HG02870 (cell line): ENCODE results near the gene CLK2.
"Not testable (repeated sequence)": the region's sequence is repeated elsewhere in the genome, so short reads cannot be mapped to it uniquely, and the experiment has no call there.

Source experiments
- ATAC-seq: cut with Tn5 transposase; IDR thresholded peaks from one replicate; pipeline ENCODE4 v1.9.1; 2021; ENCODE audit warnings: mild to moderate bottlenecking, moderate library complexity; ENCODE audit not compliant: unreplicated experiment

Gene CLK2

DNA sequence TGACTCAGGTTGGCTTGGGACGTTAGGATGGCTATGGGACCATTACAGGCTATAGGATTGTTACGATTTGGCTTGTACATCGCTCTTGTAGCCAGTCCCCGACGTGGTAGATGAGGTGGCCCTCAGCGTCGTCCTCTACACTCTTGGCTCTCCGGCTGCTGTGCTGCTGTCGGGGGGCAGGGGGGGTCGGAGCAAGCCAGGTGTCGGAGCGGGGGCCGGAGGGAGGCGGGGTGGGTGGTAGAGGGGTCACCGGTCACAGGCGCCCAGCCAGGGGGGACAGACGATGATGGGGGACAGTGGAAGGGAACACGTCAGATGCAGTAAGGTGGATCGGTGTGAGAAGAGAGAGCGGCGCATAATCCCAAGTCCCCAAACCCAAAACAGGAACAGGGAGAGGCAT is 4.7 kb downstream of the CLK2 start:
- no peak for ATAC-seq

DNA sequence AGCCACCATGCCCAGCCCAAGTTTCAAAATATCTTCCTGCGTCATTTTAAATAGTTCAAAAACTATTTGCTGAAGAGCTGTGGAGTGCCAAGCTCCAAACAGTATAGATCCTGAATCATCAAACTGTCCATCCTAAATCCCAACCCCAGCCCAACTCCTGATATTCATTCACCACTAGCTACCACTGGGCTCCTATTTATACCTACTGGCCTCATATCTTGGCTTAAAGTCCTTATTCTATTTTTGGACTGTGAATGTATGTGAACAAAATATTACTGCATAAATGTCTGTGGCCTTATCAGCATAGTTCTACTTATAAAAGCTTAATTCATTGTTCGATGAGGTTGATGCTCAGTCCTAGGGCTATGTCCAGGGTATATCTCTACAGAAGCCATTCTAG is 5.9 kb downstream of the CLK2 start:
- no peak for ATAC-seq

DNA sequence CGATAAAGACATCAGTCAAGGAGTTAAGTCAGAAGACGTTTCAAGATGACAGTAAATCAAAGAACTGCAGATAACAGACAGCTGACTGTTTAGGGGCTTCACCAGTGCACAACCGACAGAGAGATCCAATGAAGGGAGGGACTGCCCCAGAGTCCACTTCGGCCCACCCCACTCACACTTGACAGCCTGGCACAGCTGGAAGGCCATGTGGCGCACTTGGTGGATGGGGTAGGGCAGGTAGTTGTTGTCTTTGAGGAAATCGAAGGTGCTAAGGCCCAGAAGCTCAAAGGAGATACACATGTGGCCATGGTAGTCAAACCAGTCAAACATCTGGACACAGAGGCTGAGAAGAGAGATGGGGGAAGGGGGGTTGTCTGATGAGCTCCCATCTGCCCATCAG is 6.8 kb downstream of the CLK2 start:
- ATAC-seq, result no peak

DNA sequence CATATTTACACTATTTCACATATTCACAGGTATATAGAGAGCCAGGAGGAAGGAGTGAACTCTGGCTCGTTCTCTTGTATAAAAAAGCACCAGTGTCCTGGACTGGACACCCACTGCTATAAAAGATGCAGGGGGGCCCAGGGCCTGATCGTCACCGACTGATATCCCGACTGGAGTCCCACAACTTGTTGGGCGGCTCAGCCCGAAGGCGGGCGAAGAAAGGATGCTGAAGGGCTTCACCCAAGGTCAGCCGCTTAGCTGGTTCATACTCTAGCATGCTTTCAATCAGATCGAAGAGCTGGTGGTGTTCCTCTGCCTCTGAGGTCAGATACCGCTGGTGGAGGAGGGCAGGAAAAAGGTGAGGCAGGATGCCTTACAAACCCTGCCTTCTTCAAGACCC is 10.2 kb downstream of the CLK2 start:
- ATAC-seq, result no peak

DNA sequence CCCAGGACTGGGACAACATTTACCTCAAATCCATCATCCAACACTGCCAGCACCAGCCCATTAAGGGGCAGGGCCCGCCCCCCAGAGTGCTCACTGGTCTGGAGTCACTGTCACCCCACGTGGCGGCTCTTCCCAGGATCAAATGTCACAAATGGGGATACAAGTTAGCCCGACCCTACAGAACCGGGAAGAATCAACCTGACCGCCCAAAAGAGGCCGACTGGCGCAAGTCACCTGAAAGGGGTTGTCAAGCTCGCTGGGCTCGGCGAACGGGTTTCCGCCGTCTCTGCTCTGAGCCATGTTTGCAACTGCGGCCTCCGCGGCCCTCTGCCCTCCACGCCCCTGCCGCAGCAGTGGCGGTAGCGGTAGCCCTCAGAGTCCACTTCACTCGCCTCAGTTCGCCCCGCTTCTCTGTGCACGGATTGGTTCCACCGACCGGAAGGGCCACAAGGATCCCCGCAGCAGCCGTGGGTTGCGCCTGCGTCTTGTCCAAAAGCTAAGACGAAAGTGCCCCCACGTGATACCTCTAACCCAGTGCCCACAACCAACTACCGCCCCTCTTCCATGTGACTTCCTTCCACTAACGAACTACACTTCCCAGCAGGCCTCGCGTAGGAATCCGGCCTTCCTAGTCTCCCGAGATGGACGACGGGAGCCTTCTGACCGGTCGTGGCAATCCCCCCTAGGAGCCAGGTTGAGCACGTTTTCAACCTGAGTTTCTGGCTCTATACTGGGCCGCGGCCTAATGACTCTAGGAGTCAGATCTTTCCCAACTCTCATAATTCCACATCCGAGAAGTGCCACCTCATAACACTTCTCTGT is 11.2 kb downstream of the CLK2 start, which contains the start of gene SCAMP3:
TSS of gene SCAMP3 (minus strand) at position 509 of the 822 bp plus-strand sequence. CDS start at position 300, 209 bp downstream.
- peak; percentile 92 for ATAC-seq

DNA sequence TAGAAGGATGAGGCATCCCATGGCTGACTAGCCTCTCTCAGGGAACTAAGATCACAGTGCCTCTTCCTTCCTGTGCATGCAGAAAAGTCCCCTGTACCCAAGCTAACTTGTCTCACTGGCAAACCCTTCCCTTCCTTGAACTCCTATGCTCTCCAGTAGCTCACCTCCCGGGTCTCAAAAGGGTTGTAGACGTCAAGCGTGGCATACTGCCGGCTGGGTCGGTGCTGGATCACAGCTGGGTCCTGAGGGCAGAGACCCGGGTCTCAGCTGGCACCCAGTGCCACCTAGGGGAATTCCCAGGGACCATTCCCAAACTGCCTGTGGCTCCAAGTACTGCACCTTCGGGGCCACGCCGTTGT is 11.8 kb downstream of the CLK2 start:
- ATAC-seq, result no peak

DNA sequence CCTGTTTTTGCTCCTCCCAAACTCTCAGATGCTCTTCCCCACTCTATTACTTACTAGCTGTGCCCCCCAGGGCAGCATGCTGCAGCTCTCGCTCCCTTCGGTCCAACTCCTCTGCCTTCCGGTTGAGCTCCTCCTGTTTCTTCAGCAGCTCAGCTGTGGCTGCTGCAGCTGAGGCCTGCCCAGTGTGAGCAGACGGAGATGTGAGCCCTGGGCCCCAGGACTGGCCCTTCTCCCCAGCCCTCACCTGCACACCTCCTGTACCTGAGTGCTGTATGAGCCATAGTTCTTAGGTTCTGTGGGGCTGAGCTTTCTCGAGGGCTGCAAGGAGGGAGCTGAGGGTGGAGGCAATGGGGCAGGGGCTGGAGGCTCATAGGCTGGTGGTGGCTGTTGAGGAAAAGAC is 13.0 kb downstream of the CLK2 start:
- no peak for ATAC-seq

DNA sequence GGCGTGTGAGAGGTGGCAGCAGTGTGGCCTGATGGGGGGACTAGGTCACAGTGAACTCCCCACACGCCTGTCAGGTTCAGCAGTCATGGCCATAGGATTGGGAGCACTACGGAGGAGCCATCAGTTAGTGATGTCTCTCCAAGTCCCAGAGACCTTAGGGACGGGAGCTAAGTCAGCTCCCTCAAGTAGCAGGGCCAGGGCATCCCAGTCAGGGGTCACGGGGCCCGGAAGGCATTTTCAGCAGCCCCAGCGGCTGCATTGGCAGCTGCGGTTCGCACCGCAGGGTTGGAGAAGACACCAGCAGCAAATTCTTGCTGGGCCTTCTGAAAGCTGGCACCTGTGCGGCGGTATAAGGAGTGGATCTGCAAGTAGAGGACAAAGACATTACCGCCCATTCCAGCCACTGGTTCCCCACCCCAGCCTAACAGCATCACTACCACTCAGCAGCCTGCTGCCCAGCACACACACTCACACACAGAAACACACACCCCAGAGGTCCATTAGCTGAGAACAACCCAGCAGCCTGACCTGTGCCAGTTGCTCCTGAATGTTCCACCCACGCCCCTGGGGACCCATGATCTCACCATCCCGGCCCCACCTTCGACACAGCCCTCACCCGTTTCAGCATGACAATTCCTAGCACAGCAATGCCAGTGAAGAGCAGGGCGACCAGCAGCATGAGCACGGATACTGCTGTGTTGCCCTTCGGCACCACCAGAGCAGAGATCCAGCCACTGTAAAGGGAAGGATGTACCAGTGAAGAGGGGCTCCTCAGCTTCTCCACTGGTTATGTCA is 17.0 kb downstream of the CLK2 start:
- no peak for ATAC-seq

DNA sequence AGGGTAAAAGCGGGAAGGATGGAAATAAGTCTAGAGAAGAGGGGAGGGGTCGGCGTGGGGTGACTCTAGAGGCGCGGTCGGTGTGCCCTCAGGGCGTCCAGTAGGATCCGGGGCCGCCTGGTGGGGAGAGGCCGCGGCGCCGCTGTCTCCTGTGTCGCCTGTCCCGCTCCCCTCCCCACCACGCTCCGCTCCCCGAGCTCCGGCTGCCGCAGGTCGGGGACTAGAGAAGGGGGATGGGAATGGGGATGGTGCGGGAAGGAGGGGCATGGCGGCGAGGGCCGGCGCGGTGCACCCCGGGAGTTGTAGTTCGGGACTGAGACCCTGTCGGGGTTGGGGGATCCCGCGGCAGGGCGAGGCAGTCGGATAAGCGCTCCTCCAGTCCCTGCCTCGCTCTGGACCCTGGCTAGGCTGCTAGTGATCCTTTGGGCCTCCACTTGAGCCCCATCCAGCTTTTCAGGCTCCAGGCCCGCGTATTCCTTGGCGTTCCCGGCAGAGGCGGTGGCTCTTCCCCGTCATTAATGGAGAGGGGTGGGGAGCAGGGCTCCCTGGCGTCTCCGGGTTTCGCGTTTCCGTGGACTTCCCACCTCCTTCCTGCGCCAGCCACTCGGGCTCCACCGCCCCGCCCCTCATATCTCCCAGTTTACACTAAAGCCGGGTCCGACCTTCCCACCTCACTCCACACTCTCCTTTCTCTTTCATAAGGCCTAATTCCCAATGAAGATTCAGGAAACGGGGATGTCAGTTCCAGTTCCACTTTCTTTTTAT is 17.9 kb downstream of the CLK2 start, which contains the start of gene ENTREP3:
TSS of gene ENTREP3 (minus strand) at position 241 of the 765 bp plus-strand sequence. CDS start 606 bp downstream, outside the sequence.
- ATAC-seq, result peak; percentile 49

DNA sequence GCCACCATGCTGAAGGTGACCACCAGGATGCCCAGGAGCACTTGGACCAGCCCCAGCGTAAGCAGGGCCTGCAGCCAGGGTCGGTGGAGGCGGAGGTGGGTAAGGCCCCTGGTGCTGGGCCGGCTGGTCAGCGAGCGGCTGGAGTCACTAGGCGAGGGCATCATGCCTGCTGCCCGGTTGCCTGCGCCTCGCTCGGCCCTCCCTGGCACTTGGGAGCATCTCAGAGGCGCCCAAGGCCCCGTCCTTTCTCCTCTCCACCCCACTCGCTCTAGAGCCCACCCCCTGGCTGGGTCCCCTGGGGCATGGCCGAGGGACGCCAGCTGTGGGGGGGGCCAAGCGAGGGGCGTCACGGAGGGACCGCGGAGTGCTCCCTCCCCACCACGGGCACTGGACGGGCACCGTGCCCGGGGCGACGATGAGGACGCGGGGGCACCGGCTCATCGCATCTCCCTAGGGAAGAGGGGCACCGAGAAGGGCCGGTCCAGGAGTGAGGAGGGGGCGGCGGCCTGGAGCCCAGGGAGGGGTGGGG is 18.5 kb downstream of the CLK2 start:
- ATAC-seq, result no peak

DNA sequence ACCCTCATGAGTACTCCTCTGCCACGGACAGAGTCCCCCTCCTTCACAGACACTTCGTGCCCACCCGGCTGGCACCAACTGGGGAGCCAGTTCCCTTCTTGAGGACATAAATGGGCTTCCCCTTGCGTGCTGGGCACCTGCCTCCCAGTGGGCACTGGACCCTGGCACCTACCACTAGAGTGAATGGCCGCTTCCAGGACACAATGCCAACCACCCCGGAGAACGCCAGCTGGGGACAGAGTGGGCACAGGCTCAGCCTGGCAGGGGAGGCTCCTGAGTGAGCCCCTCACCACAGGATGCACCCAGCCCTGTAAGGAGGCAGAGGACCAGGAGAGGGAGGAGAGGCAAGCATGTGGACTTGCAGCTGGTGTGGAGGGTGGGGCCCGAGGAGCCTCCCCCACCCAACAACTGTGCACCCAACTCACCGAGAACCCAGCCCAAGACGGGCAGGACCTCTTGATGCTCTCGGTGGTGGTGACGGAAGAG is 19.0 kb downstream of the CLK2 start:
- no peak for ATAC-seq

DNA sequence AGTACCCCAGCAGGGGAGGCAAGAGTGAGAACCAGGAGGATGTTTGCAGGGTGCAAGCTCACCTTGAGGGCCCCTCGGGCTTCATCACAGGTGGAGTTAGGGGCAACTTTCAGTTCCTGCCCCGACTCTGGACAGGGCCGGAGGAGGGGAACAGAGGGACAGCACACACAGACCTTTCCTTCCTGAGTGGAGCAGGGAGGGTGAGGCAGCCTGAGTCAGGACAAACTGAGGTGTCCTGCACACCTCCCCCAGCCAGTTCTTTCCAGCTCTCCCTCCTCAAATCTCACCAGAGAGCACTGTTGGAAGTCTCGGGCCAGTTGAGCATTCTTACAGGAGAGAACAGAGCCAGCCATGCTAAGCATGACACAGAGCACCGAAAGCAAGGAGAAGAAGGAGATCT is 19.5 kb downstream of the CLK2 start:
- no peak for ATAC-seq

DNA sequence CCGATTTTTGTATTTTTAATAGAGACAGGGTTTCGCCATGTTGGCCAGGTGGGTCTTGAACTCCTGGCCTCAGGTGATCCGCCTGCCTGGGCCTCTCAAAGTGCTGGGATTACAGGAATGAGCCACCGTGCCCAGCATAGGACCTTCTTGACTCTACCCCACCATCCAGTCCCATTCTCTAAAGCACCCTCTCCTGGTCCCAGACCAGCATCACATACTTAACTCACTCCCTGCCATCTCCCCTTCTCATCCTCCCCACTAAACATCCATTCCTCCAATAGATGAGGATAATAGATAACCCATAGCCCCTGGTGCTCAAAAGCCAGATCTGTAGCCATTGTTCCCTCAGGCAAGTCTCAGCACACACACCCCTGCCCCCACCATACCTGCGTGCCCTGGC is 20.1 kb downstream of the CLK2 start:
- ATAC-seq, result no peak

DNA sequence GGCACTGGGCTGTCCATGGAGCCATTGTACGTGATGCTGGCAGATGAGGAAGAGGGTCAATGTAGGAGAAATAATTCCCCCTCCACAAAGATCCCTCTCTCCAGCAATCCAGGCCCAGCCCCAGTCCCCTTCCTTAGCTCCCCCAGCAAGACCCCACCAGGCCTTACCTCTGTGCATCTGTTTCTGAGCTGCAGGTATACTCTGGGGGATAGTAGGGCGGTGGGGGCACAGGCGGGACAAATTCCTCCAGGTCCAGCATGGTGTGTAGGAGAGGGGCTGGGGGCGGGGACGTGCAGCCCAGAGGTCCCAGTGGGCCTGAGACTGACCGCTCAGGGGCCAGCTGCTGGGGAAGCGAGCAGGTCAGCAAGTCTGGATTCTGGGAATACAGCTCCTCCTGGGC is 21.7 kb downstream of the CLK2 start:
- no peak for ATAC-seq

DNA sequence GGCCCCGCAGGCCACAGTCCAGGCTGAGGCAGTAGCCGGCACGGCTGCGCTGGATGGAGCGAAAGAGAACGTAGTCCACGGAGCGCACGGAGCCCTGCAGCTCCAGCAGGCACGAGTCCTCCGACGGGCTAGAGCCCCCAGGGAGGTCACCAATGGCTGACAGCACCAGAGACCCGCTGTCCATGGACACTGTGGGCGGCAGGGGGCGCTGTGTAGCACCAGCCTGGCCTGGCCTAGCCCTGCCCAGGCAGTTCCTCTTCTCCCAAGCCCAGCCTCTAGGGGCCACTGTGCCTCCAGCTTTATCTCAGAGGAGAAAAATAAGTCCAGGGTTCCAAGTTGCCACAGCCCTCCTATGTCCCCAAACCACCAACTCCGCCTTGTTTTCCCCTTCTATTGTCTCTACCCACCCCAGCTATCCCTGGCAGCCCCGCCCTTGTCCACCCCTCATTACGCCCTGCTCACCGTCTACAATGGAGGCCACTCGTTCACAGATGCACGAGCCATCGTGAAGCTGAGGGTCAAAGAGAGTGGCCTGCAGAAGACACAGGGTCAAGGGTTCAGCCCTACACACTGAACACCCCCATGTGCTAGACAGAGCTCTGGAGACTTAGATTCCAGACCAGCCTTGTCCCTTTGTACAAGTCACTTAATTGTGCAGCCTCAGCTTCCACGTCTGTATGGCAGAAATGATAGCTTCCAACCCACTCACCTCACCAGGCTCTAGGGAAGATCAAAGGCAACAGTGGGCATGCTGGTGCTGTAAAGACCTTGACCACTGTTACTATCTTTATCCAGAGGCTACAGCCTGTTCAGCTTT is 22.5 kb downstream of the CLK2 start:
- peak; percentile 85 for ATAC-seq

DNA sequence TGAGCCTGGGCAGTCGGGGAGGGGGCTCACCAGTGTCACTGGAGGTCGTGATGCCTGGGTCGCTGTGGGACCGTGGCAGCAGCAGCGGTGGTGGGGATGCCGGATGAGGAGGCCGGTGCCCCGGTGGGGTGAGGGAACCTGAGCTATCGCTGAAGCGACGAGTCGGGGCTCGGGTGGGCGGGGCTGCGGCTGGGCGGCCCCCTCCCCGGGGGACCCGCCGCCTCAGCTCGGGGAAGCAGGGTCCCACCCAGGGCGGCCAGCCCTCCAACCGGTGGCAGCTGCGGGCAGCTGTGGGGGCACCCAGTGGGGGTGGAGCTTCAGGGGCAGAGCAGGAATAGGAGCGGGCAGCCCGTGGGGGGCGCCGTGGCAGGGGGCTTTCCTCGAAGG is 23.1 kb downstream of the CLK2 start:
- ATAC-seq, result no peak

DNA sequence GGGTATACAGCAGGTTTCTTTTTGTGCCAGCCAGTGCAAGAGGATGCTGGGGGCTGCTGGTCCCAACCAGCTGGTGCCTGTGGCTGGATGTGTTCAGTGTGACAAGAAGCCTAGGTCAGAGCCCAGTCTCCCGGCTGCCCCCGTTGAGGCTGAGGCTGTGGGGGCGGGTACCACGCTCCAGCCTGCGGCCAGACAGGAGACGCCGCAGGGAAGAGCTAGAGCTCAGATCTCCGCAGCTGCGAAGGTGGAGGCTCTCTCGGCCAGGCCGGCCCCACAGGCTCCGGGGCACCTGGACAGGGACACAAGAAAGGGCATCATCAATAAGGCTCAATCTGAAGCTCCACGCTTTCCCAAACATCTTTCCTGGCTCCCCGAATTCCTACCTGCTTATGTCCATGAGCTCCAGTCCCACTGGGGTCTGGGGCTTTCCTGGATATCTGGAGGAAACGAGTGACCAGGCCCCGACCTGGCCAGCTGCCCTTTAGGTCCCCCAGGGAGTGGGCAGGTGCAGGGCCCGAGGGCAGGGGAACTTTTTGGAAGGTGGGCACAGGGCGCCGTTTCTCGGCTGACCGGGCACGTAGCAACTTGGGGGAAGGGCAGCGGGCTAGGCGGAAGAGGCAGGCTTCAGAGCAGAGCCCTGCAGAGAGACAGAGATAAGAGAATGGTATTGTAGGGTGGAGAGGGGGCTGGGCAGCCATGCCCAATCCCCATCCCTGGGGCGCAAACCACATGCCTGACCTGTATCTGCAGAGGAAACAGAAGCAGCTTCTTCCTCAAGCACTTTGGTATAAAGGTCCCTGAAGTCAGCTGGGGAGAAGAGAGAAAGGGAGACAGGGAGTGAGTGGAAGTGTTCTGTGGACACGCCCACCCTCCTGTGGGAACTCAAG is 25.4 kb downstream of the CLK2 start:
- ATAC-seq, result no peak

DNA sequence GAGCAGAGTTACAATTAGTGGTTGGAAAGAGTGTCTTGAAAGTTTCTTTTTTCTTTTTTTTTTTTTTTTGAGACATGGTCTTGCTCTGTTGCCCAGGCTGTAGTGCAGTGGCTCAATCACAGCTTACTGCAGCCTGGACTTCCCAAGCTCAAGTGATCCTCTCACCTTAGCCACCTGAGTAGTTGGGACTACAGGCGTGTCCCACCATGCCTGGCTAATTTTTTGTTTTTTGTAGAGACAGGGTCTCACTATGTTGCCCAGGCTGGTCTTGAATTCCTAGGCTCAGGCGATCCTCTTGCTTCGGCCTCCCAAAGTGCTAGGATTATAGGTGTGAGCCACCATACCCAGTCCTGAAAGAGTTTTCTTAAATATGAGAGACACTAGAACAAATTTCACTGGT is 26.5 kb downstream of the CLK2 start:
- not testable (repeated sequence) for ATAC-seq

DNA sequence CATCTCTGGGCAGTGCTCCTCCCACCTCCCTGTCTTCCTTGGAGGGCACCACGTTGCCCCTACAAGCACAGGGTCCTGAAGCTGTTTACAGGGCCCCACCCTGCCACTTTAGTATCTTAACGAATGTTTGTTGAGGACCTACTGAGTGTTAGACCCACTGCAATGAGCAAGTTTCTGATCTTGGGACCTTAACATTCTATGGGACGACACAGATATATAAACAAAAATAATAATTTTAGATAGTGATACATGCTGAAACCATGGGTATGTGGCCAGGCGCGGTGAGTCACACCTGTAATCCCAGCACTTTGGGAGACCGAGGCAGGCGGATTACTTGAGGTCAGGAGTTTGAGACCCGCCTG is 28.2 kb downstream of the CLK2 start:
- ATAC-seq, result no peak
